ENCODE data around the gene DNAH17.

DNAH17 gene

GRCh38 chr17:78486228-78486802, 90.9 kb downstream of the DNAH17 start:
- ChIA-PET CTCF (interaction anchor here (0.8 to 3.2 kb wide), 5 partner anchors 11 to 222 kb away, joined by 3 to 9 read pairs (median 3); no protein-coding TSS in a partner anchor), POLR2A (no interaction called here)
- no peak for TF ChIP-seq ZNF501 (tag by site-specific recombination; IDR thresholded peaks at IDR 0.05)
- no peak for TF ChIP-seq ZNF19 (tag by site-specific recombination; IDR thresholded peaks at IDR 0.05; ENCODE audit: low read depth)
- TF ChIP-seq ZNF792 (tag by site-specific recombination; IDR thresholded peaks at IDR 0.05): no peak
- no peak for TF ChIP-seq ZNF133 (tag by site-specific recombination; IDR thresholded peaks at IDR 0.05)
- TF ChIP-seq ZNF280D (tag by site-specific recombination; IDR thresholded peaks at IDR 0.05): no peak
- TF ChIP-seq PRDM4 (tag by site-specific recombination; IDR thresholded peaks at IDR 0.05): no peak
- no peak for TF ChIP-seq ZBTB17 (tag by site-specific recombination; IDR thresholded peaks at IDR 0.05)
- TF ChIP-seq ZNF549 (tag by site-specific recombination; IDR thresholded peaks at IDR 0.05): no peak
- no peak for TF ChIP-seq ZNF10 (tag by site-specific recombination; IDR thresholded peaks at IDR 0.05)
- TF ChIP-seq ZNF449 (tag by site-specific recombination; IDR thresholded peaks at IDR 0.05): no peak
- no peak for TF ChIP-seq ZNF239 (tag by site-specific recombination; IDR thresholded peaks at IDR 0.05)
- TF ChIP-seq ZSCAN5A (tag by site-specific recombination; IDR thresholded peaks at IDR 0.05): no peak
- no peak for TF ChIP-seq IKZF3 (tag by site-specific recombination; IDR thresholded peaks at IDR 0.05)
- TF ChIP-seq SP2 (tag by site-specific recombination; IDR thresholded peaks at IDR 0.05): no peak
- no peak for TF ChIP-seq ZNF510 (tag by site-specific recombination; IDR thresholded peaks at IDR 0.05; ENCODE audit: insufficient replicate concordance)
- TF ChIP-seq ZNF416 (tag by site-specific recombination; IDR thresholded peaks at IDR 0.05): no peak
- no peak for TF ChIP-seq ZNF266 (tag by site-specific recombination; IDR thresholded peaks at IDR 0.05; ENCODE audit: low read depth)
- H3K9me3 ChIP-seq (ENCODE audit: control insufficient read depth, insufficient read depth, low read depth, low read length): no peaks in the 10 kb centered on the region
- no peak overlapping the region for H3K4me3 ChIP-seq (ENCODE audit: low read depth, low read length)
- no peak overlapping the region for H3K27ac ChIP-seq (ENCODE audit: extremely low read depth, low read depth, low read length)
- H3K36me3 ChIP-seq (ENCODE audit: control insufficient read depth in 2 of 2, insufficient read depth in 1 of 2, low read length in 2 of 2): no peaks in the 10 kb centered on the region
- H3K4me1 ChIP-seq (ENCODE audit: control insufficient read depth, insufficient read depth, low read length): no peaks in the 10 kb centered on the region

All from HEK293 (cell line).